ENCODE data around the gene CXorf58.

Gene CXorf58

GRCh38 chrX:23945206-23945605 is 37.4 kb downstream of the CXorf58 start:
- in situ Hi-C loops (cut with MboI; ENCODE audit: low sequenced_read_pairs) = no loop called here

GRCh38 chrX:23952391-23952790 is 44.6 kb downstream of the CXorf58 start:
- in situ Hi-C loops (cut with MboI; ENCODE audit: low sequenced_read_pairs) = loop anchor here (25.0 kb wide), 1 partner anchor 110 kb away; the partner anchor contains the start of gene EIF2S3

- in situ Hi-C loops (cut with MboI; ENCODE audit: low sequenced_read_pairs) = loop anchor here (25.0 kb wide), 1 partner anchor 109 kb away; the partner anchor contains the start of gene EIF2S3
Measured at GRCh38 chrX:23952984-23953907, 45.4 kb downstream of the CXorf58 start.

- in situ Hi-C loops (cut with MboI; ENCODE audit: low sequenced_read_pairs) = loop anchor here (25.0 kb wide), 1 partner anchor 108 kb away; the partner anchor contains the start of gene EIF2S3
Measured at GRCh38 chrX:23953908-23954269, 46.1 kb downstream of the CXorf58 start.

GRCh38 chrX:23954396-23954795 is 46.6 kb downstream of the CXorf58 start:
- in situ Hi-C loops (cut with MboI; ENCODE audit: low sequenced_read_pairs) = loop anchor here (25.0 kb wide), 1 partner anchor 108 kb away; the partner anchor contains the start of gene EIF2S3

- in situ Hi-C loops (cut with MboI; ENCODE audit: low sequenced_read_pairs) = loop anchor here (25.0 kb wide), 1 partner anchor 103 kb away; the partner anchor contains the start of gene EIF2S3
Measured at GRCh38 chrX:23959781-23960180, 52.0 kb downstream of the CXorf58 start.

- in situ Hi-C loops (cut with MboI; ENCODE audit: low sequenced_read_pairs) = loop anchor here (25.0 kb wide), 1 partner anchor 98 kb away; the partner anchor contains the start of gene EIF2S3
Measured at GRCh38 chrX:23964191-23964590, 56.4 kb downstream of the CXorf58 start.

- in situ Hi-C loops (cut with MboI; ENCODE audit: low sequenced_read_pairs) = loop anchor here (25.0 kb wide), 1 partner anchor 97 kb away; the partner anchor contains the start of gene EIF2S3
Measured at GRCh38 chrX:23965630-23966029, 57.8 kb downstream of the CXorf58 start.

- in situ Hi-C loops (cut with MboI; ENCODE audit: low sequenced_read_pairs) = no loop called here
Measured at GRCh38 chrX:23978491-23978890, 70.7 kb downstream of the CXorf58 start.

GRCh38 chrX:23980011-23980441 is 72.2 kb downstream of the CXorf58 start:
- in situ Hi-C loops (cut with MboI; ENCODE audit: low sequenced_read_pairs) = no loop called here

- in situ Hi-C loops (cut with MboI; ENCODE audit: low sequenced_read_pairs) = no loop called here
Measured at GRCh38 chrX:23981222-23981621, 73.4 kb downstream of the CXorf58 start.

GRCh38 chrX:23981711-23982110 is 73.9 kb downstream of the CXorf58 start:
- in situ Hi-C loops (cut with MboI; ENCODE audit: low sequenced_read_pairs) = no loop called here

- in situ Hi-C loops (cut with MboI; ENCODE audit: low sequenced_read_pairs) = no loop called here
Measured at GRCh38 chrX:23982891-23983290, 75.1 kb downstream of the CXorf58 start.
